ENCODE data around the gene ASB16. TPM values are rescaled to one million over a fixed set of nuclear protein-coding genes. Genes with fewer than 3 reads are reported as not detected.

The ASB16 gene
- total RNA-seq, 3 donors from 2014 or later (not counting 1 experiment from before 2014, with no cell fraction given) = not detected

- DNase-seq (peak in 1 of 2 donors; percentile 75), ATAC-seq (peak; percentile 59 to 69 (median 61))
- H3K4me3 ChIP-seq (ENCODE audit: low read length) = peak overlapping the region; percentile 90
- no peaks in the 10 kb centered on the region for H3K27me3 Mint-ChIP-seq (ENCODE audit: low read depth in 2 of 2)
- H3K4me1 Mint-ChIP-seq = peaks cover 30 to 39% of the 10 kb centered on the region in 2 donors
- H3K4me3 Mint-ChIP-seq = peak overlapping the region; percentile 100
- H3K36me3 Mint-ChIP-seq = no peaks in the 10 kb centered on the region
- TF ChIP-seq CTCF (IDR thresholded peaks at IDR 0.05) = no peak
- whole genome bisulfite sequencing (ENCODE audit: insufficient coverage) = 3% methylated on average over 31 of the region's 32 CpGs
- peaks cover 25% of the 10 kb centered on the region for H3K4me1 ChIP-seq (ENCODE audit: control insufficient read depth, insufficient read depth, low read length)
- H3K27ac ChIP-seq (ENCODE audit: low read length) = peak overlapping the region; percentile 97
- H3K27me3 ChIP-seq (ENCODE audit: control insufficient read depth, insufficient read depth, low read length) = no peaks in the 10 kb centered on the region
- H3K9me3 ChIP-seq (ENCODE audit: control insufficient read depth, insufficient read depth, low read length) = no peaks in the 10 kb centered on the region
- H3K9me3 Mint-ChIP-seq = no peaks in the 10 kb centered on the region
- H3K27ac Mint-ChIP-seq = peak overlapping the region; percentile 92 to 99
- intact Hi-C loops (cut with micrococcal nuclease) = loop anchor here (2.0 to 5.0 kb wide), 2 partner anchors 31 to 65 kb away; partner anchors contain the start of genes HDAC5 and UBTF
- H3K36me3 ChIP-seq (ENCODE audit: control insufficient read depth, insufficient read depth, low read length) = peaks cover 12% of the 10 kb centered on the region
Observed at GRCh38 chr17:44187131-44187899, 16.8 kb downstream of the ASB16 start.

- no peaks in the 10 kb centered on the region for H3K27me3 Mint-ChIP-seq (ENCODE audit: low read depth in 2 of 2)
- Histone ChIP-seq H3K9me3 (ENCODE audit: control insufficient read depth, insufficient read depth, low read length) (no peaks in the 10 kb centered on the region), H3K4me1 (ENCODE audit: control insufficient read depth, insufficient read depth, low read length) (peaks cover 25% of the 10 kb centered on the region), H3K4me3 (ENCODE audit: low read length) (no peak overlapping the region), H3K27me3 (ENCODE audit: control insufficient read depth, insufficient read depth, low read length) (no peaks in the 10 kb centered on the region), H3K36me3 (ENCODE audit: control insufficient read depth, insufficient read depth, low read length) (peaks cover 18% of the 10 kb centered on the region), H3K27ac (ENCODE audit: low read length) (no peak overlapping the region)
- H3K27ac Mint-ChIP-seq = peak overlapping the region; percentile 92 to 99
- H3K4me3 Mint-ChIP-seq = peak overlapping the region; percentile 100
- DNase-seq (no peak), ATAC-seq (no peak)
- no peak for TF ChIP-seq CTCF (IDR thresholded peaks at IDR 0.05)
- H3K9me3 Mint-ChIP-seq = no peaks in the 10 kb centered on the region
- over 99% methylated on average over 9 of the region's 12 CpGs for WGBS (ENCODE audit: insufficient coverage)
- H3K4me1 Mint-ChIP-seq = peaks cover 30 to 43% of the 10 kb centered on the region in 2 donors
- intact Hi-C loops (cut with micrococcal nuclease) = loop anchor here (5.0 kb wide), 1 partner anchor 66 kb away; the partner anchor contains the start of gene HDAC5
- H3K36me3 Mint-ChIP-seq = no peaks in the 10 kb centered on the region
Observed at GRCh38 chr17:44188576-44189403, 18.3 kb downstream of the ASB16 start.

GRCh38 chr17:44190481-44190880 is 20.0 kb downstream of the ASB16 start:
- Histone ChIP-seq H3K9me3 (ENCODE audit: control insufficient read depth, insufficient read depth, low read length) (no peaks in the 10 kb centered on the region), H3K27me3 (ENCODE audit: control insufficient read depth, insufficient read depth, low read length) (no peaks in the 10 kb centered on the region), H3K4me3 (ENCODE audit: low read length) (no peak overlapping the region), H3K4me1 (ENCODE audit: control insufficient read depth, insufficient read depth, low read length) (peaks cover 19% of the 10 kb centered on the region), H3K36me3 (ENCODE audit: control insufficient read depth, insufficient read depth, low read length) (peaks cover 35% of the 10 kb centered on the region), H3K27ac (ENCODE audit: low read length) (no peak overlapping the region)
- Mint-ChIP-seq H3K36me3 (no peaks in the 10 kb centered on the region), H3K9me3 (no peaks in the 10 kb centered on the region), H3K4me3 (peak overlapping the region; percentile 62), H3K27me3 (ENCODE audit: low read depth in 2 of 2) (no peaks in the 10 kb centered on the region), H3K4me1 (peaks cover 23 to 31% of the 10 kb centered on the region in 2 donors), H3K27ac (peak overlapping the region; percentile 3 to 31)
- ATAC-seq (no peak), DNase-seq (no peak)
- intact Hi-C loops (cut with micrococcal nuclease) = no loop called here
- TF ChIP-seq CTCF (IDR thresholded peaks at IDR 0.05) = no peak
- 97% methylated on average over 9 of the region's 10 CpGs for WGBS (ENCODE audit: insufficient coverage)

All from natural killer cell (primary cell).